GM19023 (cell line): Measurements from ENCODE around the gene MORC3.
A peak's percentile ranks its signal among the peaks of the same experiment; 100 is the strongest.
"Not testable (repeated sequence)": the region's sequence is repeated elsewhere in the genome, so short reads cannot be mapped to it uniquely, and the experiment has no call there.

Source experiments
- ATAC-seq: cut with Tn5 transposase; IDR thresholded peaks from one replicate; pipeline ENCODE4 v1.9.1; 2021; ENCODE audit warnings: mild to moderate bottlenecking, moderate library complexity; ENCODE audit not compliant: unreplicated experiment

The MORC3 gene

DNA sequence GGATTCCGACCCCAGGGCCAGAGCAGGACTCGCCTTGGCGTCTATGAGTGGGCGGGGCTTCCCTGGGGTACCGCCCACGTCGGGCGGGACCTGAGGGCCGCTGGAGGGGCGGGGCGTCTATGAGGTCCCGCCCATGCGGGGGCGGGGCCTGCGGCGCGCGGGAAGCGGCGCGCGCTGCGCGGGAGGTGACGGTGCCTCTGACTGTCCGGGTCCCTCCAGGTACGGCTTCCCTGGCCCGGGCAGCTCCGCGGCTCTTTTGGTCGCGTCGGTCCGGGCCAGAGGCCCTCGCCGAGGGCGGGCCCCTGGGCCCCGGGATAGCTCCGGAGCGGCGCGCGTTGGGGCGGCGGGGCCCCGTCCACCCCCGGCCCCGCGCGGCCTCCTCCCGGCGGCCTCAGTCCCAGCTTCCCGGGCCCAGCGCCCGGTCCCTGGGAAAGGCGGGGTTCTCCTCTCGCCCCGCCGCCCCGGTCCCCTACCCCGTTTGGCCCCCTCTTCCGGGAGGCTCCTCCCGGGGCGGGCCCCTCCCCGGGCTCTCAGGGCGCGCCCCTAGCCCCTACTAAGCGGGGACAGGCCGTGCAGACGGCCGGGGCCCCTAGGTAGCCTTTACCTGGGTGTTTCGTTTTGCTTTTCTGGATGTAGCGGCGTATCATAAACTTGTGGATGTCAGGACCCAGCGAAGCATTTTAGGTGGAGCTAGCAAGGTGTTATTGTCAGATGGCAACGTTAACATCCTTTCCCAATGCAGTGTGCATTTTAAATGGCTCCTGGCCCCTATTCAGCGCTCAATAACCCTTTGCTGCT is 65.4 kb downstream of the MORC3 start, which contains the start of gene CHAF1B:
Gene CHAF1B (plus strand): TSS at position 160 of the 798 bp plus-strand sequence. CDS start 745 bp downstream, outside the sequence.
- peak; percentile 93 for ATAC-seq

- no peak for ATAC-seq
These were observed 66.1 kb downstream of the MORC3 start for GRCh38 chr21:36386031-36386642.

DNA sequence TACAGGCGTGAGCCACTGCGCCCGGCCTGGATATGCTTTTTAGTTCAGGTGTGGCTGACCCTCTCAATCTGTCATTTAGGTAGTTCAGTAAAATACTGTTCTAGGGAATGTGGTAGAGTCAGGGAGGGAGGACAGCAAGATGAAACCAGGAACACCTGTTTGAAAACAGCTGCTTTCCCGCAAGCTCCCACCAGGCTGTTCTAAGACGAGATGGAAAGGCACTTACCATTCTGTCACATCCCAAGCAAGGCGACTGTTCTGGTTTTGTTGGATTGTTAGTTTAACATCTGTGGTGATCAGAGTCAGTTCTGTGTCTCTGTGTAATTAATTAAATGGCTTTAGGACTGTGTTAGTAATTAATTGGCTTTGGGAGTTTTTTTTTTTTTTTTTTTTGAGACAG is 68.1 kb downstream of the MORC3 start:
- ATAC-seq = no peak

GRCh38 chr21:36388835-36389234 is 68.8 kb downstream of the MORC3 start:
- ATAC-seq = no peak

- ATAC-seq = not testable (repeated sequence)
These were observed 71.7 kb downstream of the MORC3 start for GRCh38 chr21:36391649-36392048.

GRCh38 chr21:36395353-36396111 is 75.5 kb downstream of the MORC3 start:
- no peak for ATAC-seq

DNA sequence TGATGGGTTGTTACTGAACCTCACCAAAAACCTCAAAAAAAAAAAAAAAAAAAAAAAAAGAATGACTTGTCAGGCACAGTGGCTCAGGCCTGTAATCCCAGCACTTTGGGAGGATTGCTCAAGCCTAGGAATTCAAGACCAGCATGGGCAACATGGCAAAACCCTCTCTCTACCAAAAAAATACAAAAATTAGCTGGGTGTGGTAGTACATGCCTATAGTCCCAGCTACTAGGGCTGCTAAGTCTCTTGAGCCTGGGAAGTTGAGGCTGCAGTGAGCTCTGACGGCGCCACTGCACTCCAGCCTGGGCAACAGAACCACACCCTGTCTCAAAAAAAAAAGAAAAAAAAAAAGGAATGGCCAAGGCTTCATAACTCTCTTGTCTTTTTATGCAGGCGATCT is 76.3 kb downstream of the MORC3 start:
- ATAC-seq = no peak

GRCh38 chr21:36396971-36397370 is 77.0 kb downstream of the MORC3 start:
- ATAC-seq = no peak

- ATAC-seq = no peak
These were observed 77.6 kb downstream of the MORC3 start for GRCh38 chr21:36397606-36398005.

- not testable (repeated sequence) for ATAC-seq
These were observed 79.7 kb downstream of the MORC3 start for GRCh38 chr21:36399736-36400135.

DNA sequence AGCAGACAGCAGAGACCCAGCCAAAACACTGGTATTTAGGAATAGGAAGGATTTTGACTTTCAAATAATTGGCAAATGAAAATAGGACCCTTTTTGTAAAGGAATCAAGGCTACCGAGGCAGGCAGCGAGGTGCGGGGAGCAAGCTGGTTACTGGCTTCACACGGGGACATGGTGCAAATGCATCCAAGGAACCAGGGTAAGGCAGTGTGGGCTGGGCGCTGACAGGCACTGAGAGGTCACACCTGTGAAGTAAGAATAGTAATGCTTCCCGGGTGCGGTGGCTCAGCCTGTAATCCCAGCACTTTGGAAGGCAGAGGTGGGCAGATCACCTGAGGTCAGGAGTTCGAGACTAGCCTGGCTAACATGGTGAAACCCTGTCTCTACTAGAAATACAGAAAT is 80.7 kb downstream of the MORC3 start:
- no peak for ATAC-seq

- ATAC-seq = no peak
These were observed 82.3 kb downstream of the MORC3 start for GRCh38 chr21:36402339-36402738.

- ATAC-seq = no peak
These were observed 83.7 kb downstream of the MORC3 start for GRCh38 chr21:36403713-36404112.

GRCh38 chr21:36408568-36408967 is 88.6 kb downstream of the MORC3 start:
- no peak for ATAC-seq

- no peak for ATAC-seq
These were observed 91.3 kb downstream of the MORC3 start for GRCh38 chr21:36411301-36411700.

GRCh38 chr21:36412916-36413315 is 92.9 kb downstream of the MORC3 start:
- no peak for ATAC-seq

GRCh38 chr21:36415375-36415774 is 95.4 kb downstream of the MORC3 start:
- ATAC-seq = no peak

GRCh38 chr21:36419241-36419640 is 99.2 kb downstream of the MORC3 start:
- no peak for ATAC-seq

DNA sequence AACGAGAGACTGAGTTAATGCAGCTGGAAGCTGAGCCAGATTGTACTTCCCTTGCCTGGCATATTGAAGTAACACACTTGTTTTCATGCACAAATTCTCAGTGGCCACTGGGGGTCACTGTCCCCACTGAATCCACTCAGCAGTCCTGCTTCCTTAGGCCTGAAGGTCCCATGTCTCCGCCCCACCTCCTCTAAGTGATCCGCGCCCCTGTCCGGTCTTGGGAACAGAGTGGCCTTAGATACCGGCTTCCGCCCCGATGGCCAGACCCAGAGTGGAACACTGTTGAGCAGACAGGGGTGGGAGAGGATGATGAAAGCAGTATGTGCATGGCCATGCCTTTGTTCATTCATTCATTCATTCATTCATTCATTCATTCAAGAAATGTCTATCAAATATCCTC is 100.0 kb downstream of the MORC3 start:
- no peak for ATAC-seq

DNA sequence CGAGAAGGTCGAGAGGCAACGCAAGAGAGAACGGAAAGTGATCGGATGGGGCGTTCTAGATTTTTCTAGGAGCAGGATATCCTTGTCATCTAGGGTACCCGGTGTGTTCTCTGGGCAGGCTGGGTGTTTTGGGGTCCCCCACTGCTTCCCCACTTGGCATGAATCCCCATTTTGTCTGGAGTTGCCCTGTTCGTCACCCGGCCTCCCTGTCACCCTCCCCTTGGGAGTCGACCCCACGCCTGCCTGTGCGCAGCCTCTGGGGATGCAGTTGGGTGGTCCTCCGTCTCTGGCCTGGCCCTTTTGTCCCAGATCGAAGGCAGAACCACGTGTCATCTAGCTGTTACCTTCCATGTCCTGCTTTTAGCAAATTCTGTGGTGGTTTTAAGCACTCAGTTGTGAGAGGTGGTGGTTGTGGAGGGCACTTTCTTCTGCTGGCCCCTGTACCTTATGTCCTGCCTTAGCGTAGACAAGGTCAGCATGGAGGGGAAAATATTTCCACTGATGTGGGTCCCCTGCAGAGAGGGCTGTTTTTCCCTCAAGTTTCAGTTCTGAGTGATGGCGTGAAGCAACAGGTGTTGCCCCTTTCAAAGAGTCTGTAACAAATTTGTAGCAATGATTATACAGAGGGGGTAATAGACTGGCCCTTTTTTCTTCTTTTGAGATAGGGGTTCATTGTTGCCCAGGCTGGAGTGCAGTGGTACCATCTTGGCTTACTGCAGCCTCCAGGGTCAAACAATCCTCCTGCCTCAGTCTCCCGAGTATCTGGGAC is 100.8 kb downstream of the MORC3 start:
- no peak for ATAC-seq
